SK-N-SH (cell line): ENCODE results near the gene FOXF1. TPM values are rescaled to one million over a fixed set of nuclear protein-coding genes. Genes with fewer than 3 reads are reported as not detected.

Source experiments
- CTCF ChIA-PET: fragments of 300-600, 350-600 bp; formaldehyde crosslinking; extraction: SDS; loops from one replicate; lab custom pipeline; 2021; lab: Yijun Ruan, JAX
- POLR2A ChIA-PET: fragments of 350-600 bp; sonication (Branson Sonifier 250); formaldehyde crosslinking; extraction: SDS; loops from one replicate; lab custom pipeline; 2020; ENCODE audit warnings: antibody characterized with exemption, inconsistent platforms; lab: Yijun Ruan, JAX
- DNase-seq: peaks from one replicate; pipeline ENCODE4 v3.0.0; 2012
- H2AFZ ChIP-seq: fragments of 200-600 bp; sonication (generic); 2 replicates; pipeline ENCODE4 v1.8.1; 2016; ENCODE audit warnings: antibody characterized with exemption, mild to moderate bottlenecking, low read depth
- H3F3A ChIP-seq: fragments of 200-600 bp; sonication (generic); replicated peaks from 2 replicates; pipeline ENCODE3; 2016; ENCODE audit warnings: antibody characterized with exemption, mild to moderate bottlenecking; ENCODE audit not compliant: insufficient read depth
- H3K27ac ChIP-seq, 2 experiments: fragments of 200-500 bp in 1 of 2; fragments of 200-600 bp in 1 of 2; sonication (Bioruptor generic) in 1 of 2; sonication (generic), shearing (Covaris generic) in 1 of 2; 2 replicates each; pipeline versions ENCODE4 v1.5.1 to v1.6.1; 2014 to 2016; ENCODE audit warnings: low read depth in 2 of 2, inconsistent platforms in 1 of 2, low read length in 1 of 2, mild to moderate bottlenecking in 1 of 2, mixed read lengths in 1 of 2
- H3K27me3 ChIP-seq: fragments of 200-600 bp; sonication (generic), shearing (Covaris generic); 2 replicates; pipeline ENCODE4 v1.6.1; 2016; ENCODE audit warnings: mixed run types; ENCODE audit not compliant: insufficient read depth
- H3K36me3 ChIP-seq, 2 experiments: fragments of 200-500 bp in 1 of 2; fragments of 200-600 bp in 1 of 2; sonication (Bioruptor generic) in 1 of 2; sonication (generic) in 1 of 2; replicated peaks in 1 of 2; 2 replicates each; pipeline versions ENCODE3 to v1.5.1; 2014 to 2016; ENCODE audit warnings: low read length in 1 of 2, mild to moderate bottlenecking in 1 of 2; ENCODE audit not compliant: insufficient read depth in 2 of 2, control insufficient read depth in 1 of 2
- H3K4me1 ChIP-seq, 2 experiments: fragments of 200-500 bp in 1 of 2; fragments of 200-600 bp in 1 of 2; sonication (Bioruptor generic) in 1 of 2; sonication (generic), shearing (Covaris generic) in 1 of 2; 2 replicates each; pipeline versions ENCODE4 v1.5.1 to v1.6.1; 2014 to 2016; ENCODE audit warnings: low read depth in 1 of 2, low read length in 1 of 2, mixed run types in 1 of 2; ENCODE audit not compliant: insufficient read depth in 2 of 2, control insufficient read depth in 1 of 2
- H3K4me2 ChIP-seq: fragments of 200-600 bp; sonication (generic), shearing (Covaris generic); 2 replicates; pipeline ENCODE4 v1.6.1; 2017; ENCODE audit warnings: mixed run types
- H3K4me3 ChIP-seq, 2 experiments: fragments of 200-500 bp in 1 of 2; fragments of 200-600 bp in 1 of 2; sonication (Bioruptor generic) in 1 of 2; sonication (generic), shearing (Covaris generic) in 1 of 2; 2 replicates each; pipeline versions ENCODE4 v1.5.1 to v1.8.1; 2014 to 2016; ENCODE audit warnings: low read depth in 2 of 2, inconsistent platforms in 1 of 2, low read length in 1 of 2, mild to moderate bottlenecking in 1 of 2, mixed read lengths in 1 of 2, moderate library complexity in 1 of 2
- H3K79me2 ChIP-seq: fragments of 200-600 bp; sonication (generic); 2 replicates; pipeline ENCODE4 v1.8.1; 2017; ENCODE audit warnings: mild to moderate bottlenecking; ENCODE audit not compliant: insufficient read depth
- H3K9ac ChIP-seq: fragments of 200-600 bp; sonication (generic); 2 replicates; pipeline ENCODE4 v1.6.1; 2017; ENCODE audit warnings: mixed run types
- H3K9me2 ChIP-seq: fragments of 200-600 bp; sonication (generic); 2 replicates; pipeline ENCODE4 v1.6.1; 2017; ENCODE audit warnings: mixed run types
- H3K9me3 ChIP-seq: fragments of 200-600 bp; sonication (generic); 2 replicates; pipeline ENCODE4 v1.6.1; 2017; ENCODE audit warnings: mixed run types, mild to moderate bottlenecking, moderate library complexity
- H4K20me1 ChIP-seq: fragments of 200-600 bp; sonication (generic); 2 replicates; pipeline ENCODE4 v1.6.1; 2017; ENCODE audit warnings: mild to moderate bottlenecking, mixed run types; ENCODE audit not compliant: insufficient read depth
- EP300 ChIP-seq, 2 experiments: IDR thresholded peaks; 2 replicates each; pipeline versions ENCODE4 v1.4.0 to v1.6.1; 2012; ENCODE audit warnings: borderline replicate concordance in 1 of 2, low read depth in 1 of 2, low read length in 1 of 2
- IRF3 ChIP-seq: fragments of 150-350 bp; IDR thresholded peaks from 2 replicates; pipeline ENCODE4 v1.6.1; 2016; ENCODE audit warnings: mild to moderate bottlenecking, low read depth, low read length
- MAX ChIP-seq: IDR thresholded peaks from 2 replicates; pipeline ENCODE4 v1.4.0; 2012; ENCODE audit warnings: low read depth
- MXI1 ChIP-seq: IDR thresholded peaks from 2 replicates; pipeline ENCODE4 v1.6.1; 2012; ENCODE audit warnings: mild to moderate bottlenecking, low read depth, low read length, improper control_type of control experiment
- RAD21 ChIP-seq: IDR thresholded peaks from 2 replicates; pipeline ENCODE4 v1.6.1; 2012; ENCODE audit warnings: mild to moderate bottlenecking, low read length
- RCOR1 ChIP-seq: fragments of 150-350 bp; IDR thresholded peaks from 2 replicates; pipeline ENCODE4 v1.6.1; 2017; ENCODE audit warnings: antibody characterized with exemption, low read length
- RFX5 ChIP-seq: IDR thresholded peaks from 2 replicates; pipeline ENCODE4 v1.6.1; 2012; ENCODE audit warnings: mild to moderate bottlenecking, improper control_type of control experiment, low read length
- TCF12 ChIP-seq: IDR thresholded peaks from 2 replicates; pipeline ENCODE4 v1.4.0; 2012
- WGBS: methylation state at CpG from one replicate; pipeline ENCODE4 v1.1.6; 2017; ENCODE audit warnings: low lambda C conversion rate; 5-methylcytosine and 5-hydroxymethylcytosine counted together
- polyA plus RNA-seq, 3 experiments: library from polyadenylated mRNA; depleted of rRNA; stranded (reverse); fragments of >200 nt; gene quantifications; 2 replicates each; pipeline ENCODE4 v1.2.3, GENCODE V29; 2012
- TF ChIP-seq, protein P1 (sequence below): IDR thresholded peaks from 2 replicates; pipeline ENCODE4 v1.4.0; 2012; ENCODE audit warnings: low read depth, borderline replicate concordance
- TF ChIP-seq, protein P2 (sequence below): IDR thresholded peaks from 2 replicates; pipeline ENCODE4 v1.4.0; 2012; ENCODE audit warnings: low read depth, borderline replicate concordance

FOXF1 gene
- polyA plus RNA-seq, 1 of the 3 experiments (the other 2 are of a cell fraction), result 0.02 TPM

DNA sequence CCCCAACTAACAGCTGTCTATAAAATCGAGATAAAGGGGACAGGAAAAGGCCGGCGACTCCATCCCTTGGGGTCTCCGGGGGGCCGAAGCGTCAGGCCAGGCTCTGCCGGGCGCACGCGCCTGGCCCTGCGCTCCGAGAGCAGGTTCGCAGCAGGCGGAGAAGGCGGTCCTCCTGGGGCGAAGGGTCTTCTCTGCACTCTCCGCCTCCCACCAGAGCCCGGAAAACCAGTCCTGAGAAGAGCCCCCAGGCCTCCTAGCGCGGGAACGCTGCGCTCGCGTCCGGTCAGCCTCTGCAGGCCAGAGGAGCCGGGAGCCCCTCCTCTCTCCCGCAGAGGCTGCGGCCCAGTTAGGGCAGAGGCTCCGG is 5.1 kb downstream of the FOXF1 start:
- Histone ChIP-seq H3K9ac (no peak overlapping the region), H3K9me3 (no peaks in the 10 kb centered on the region), H3K27ac (no peak overlapping the region), H3K4me2 (peak overlapping the region; percentile 63; the same call in 1 of the 2 replicates), H3K4me3 (peak overlapping the region in 1 of 2 experiments; percentile 32; a peak in 1 of 4 replicates), H3K79me2 (no peaks in the 10 kb centered on the region), H4K20me1 (0 out of 2 replicates have a peak, but pooled peaks cover 3% of the 10 kb centered on the region), H3K9me2 (no peaks in the 10 kb centered on the region), H3K4me1 (no peaks in the 10 kb centered on the region), H3K36me3 (no peaks in the 10 kb centered on the region), H3F3A (no peaks in the 10 kb centered on the region), H3K27me3 (peaks cover 80% of the 10 kb centered on the region), H2AFZ (no peak overlapping the region)
- ChIA-PET POLR2A (interaction anchor here (0.6 kb wide), 1 partner anchor 268 kb away, joined by 3 read pairs; no protein-coding TSS in a partner anchor), CTCF (interaction anchor here (10.0 kb wide), 1 partner anchor 441 kb away, joined by 178 read pairs; no protein-coding TSS in a partner anchor)
- DNase-seq, result no peak
- WGBS, result 6% methylated on average over 14 of the region's 29 CpGs
- no peak for TF ChIP-seq RCOR1
- no peak for TF ChIP-seq MXI1
- TF ChIP-seq IRF3, result no peak
- TF ChIP-seq, protein P1, sequence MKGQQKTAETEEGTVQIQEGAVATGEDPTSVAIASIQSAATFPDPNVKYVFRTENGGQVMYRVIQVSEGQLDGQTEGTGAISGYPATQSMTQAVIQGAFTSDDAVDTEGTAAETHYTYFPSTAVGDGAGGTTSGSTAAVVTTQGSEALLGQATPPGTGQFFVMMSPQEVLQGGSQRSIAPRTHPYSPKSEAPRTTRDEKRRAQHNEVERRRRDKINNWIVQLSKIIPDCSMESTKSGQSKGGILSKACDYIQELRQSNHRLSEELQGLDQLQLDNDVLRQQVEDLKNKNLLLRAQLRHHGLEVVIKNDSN, result no peak

DNA sequence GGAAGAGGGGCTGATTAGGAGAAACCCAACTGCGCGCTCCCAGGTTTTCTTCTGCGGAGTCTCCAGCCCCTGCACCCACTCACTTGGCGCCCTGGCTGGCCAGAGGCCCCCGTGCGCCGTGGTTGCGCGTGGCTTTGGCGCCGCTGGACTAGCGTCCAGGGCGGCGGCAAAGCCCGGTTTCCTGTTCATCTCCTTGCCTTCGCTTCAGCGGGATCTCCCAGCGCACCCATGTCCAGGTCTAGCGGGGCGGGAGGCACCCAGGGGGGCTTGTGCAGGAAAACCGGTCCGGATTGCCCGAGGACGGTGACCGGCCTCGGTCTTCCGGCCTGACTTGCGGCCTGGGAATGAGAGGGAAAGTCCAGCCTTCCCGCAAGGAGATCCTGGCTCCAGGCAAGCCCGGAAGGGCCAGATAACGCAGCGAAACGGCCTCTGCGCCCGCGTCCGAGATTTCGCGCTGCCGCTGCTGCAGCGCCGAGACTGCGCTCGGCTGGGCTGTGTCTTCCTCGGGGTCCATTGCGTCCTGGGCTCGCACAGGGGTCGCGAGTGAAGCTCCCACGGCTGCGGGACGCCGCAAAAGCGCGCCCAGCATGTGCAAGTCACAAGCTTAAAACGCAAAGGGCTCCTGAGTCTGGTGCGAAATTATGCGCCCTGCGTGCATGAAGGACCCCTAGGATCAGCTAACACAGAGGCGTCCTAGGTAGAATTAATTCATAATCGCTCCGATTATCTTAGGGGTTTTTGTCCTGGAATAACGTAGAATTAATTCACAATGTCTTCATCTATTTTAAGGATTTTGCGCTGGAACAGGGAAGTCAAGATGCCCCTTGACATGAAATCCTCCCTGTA is 5.7 kb downstream of the FOXF1 start:
- Histone ChIP-seq H3F3A (no peaks in the 10 kb centered on the region), H3K4me3 (peak overlapping the region in 1 of 2 experiments; percentile 32; a peak in 1 of 4 replicates)
- TF ChIP-seq MAX, result no peak
- TF ChIP-seq, all 33 proteins: peak for 0
- H3K79me2 ChIP-seq, result no peaks in the 10 kb centered on the region
- no peaks in the 10 kb centered on the region for H3K4me1 ChIP-seq
- H2AFZ ChIP-seq, result no peak overlapping the region
- no peak for DNase-seq
- no peak overlapping the region for H3K27ac ChIP-seq
- H4K20me1 ChIP-seq, result 0 out of 2 replicates have a peak, but pooled peaks cover 3% of the 10 kb centered on the region
- H3K27me3 ChIP-seq, result peaks cover 80% of the 10 kb centered on the region
- ChIA-PET POLR2A (no interaction called here), CTCF (interaction anchor here (2.4 to 10.0 kb wide), 6 partner anchors 12 to 695 kb away, joined by 17 to 178 read pairs (median 36); no protein-coding TSS in a partner anchor)
- WGBS, result 6% methylated on average over 39 of the region's 64 CpGs
- H3K36me3 ChIP-seq, result no peaks in the 10 kb centered on the region
- no peaks in the 10 kb centered on the region for H3K9me3 ChIP-seq
- no peaks in the 10 kb centered on the region for H3K9me2 ChIP-seq
- peak overlapping the region; percentile 63; the same call in 1 of the 2 replicates for H3K4me2 ChIP-seq
- no peak overlapping the region for H3K9ac ChIP-seq

DNA sequence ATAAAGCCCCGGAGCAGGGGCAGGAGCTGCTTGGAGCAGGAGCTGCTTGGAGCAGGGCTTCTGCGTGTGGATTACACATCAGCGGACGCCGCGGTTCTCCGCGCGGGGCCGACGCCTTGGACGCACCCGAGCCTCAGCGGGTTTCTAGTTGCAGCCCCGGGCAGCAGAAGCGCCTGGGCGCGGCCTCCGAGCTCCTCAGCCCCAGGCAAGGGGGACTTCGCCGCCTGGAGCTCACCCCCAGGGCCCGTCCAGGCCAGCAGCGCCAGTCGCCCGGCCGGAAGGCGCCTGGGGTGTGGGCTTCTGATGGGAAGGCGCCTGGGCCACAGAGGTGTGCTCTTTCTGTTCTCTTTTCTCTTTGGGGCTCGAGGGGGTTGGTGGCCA is 6.3 kb downstream of the FOXF1 start:
- Histone ChIP-seq H3K9ac (no peak overlapping the region), H3K4me1 (no peaks in the 10 kb centered on the region), H3K27me3 (peaks cover 80% of the 10 kb centered on the region), H3K9me3 (no peaks in the 10 kb centered on the region), H2AFZ (no peak overlapping the region), H3K36me3 (no peaks in the 10 kb centered on the region), H3K27ac (no peak overlapping the region), H4K20me1 (0 out of 2 replicates have a peak, but pooled peaks cover 3% of the 10 kb centered on the region), H3K4me3 (no peak overlapping the region), H3K79me2 (no peaks in the 10 kb centered on the region), H3K4me2 (no peak overlapping the region), H3K9me2 (no peaks in the 10 kb centered on the region), H3F3A (no peaks in the 10 kb centered on the region)
- CTCF ChIA-PET, result interaction anchor here (1.0 to 10.0 kb wide), 16 partner anchors 9 to 695 kb away, joined by 3 to 178 read pairs (median 10); no protein-coding TSS in a partner anchor
- POLR2A ChIA-PET, result no interaction called here
- TF ChIP-seq, protein P2, sequence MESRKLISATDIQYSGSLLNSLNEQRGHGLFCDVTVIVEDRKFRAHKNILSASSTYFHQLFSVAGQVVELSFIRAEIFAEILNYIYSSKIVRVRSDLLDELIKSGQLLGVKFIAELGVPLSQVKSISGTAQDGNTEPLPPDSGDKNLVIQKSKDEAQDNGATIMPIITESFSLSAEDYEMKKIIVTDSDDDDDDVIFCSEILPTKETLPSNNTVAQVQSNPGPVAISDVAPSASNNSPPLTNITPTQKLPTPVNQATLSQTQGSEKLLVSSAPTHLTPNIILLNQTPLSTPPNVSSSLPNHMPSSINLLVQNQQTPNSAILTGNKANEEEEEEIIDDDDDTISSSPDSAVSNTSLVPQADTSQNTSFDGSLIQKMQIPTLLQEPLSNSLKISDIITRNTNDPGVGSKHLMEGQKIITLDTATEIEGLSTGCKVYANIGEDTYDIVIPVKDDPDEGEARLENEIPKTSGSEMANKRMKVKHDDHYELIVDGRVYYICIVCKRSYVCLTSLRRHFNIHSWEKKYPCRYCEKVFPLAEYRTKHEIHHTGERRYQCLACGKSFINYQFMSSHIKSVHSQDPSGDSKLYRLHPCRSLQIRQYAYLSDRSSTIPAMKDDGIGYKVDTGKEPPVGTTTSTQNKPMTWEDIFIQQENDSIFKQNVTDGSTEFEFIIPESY, result no peak
- TF ChIP-seq MAX, result no peak
- no peak for TF ChIP-seq TCF12
- TF ChIP-seq EP300 (IDR thresholded peaks at IDR 0.05; ENCODE audit: borderline replicate concordance in 1 of 2, low read depth in 1 of 2, low read length in 1 of 2), result no peak
- no peak for TF ChIP-seq RAD21
- no peak for TF ChIP-seq RFX5
- DNase-seq, result no peak
- WGBS, result 5% methylated on average over 17 of the region's 29 CpGs
